ENCODE measurements around the gene ZNF276. TPM values are rescaled to one million over a fixed set of nuclear protein-coding genes. Genes with fewer than 3 reads are reported as not detected.

ZNF276 gene
- total RNA-seq, 1 donor from 2014 or later, result 33.2 TPM

- no peak overlapping the region for H3K27ac ChIP-seq
These were observed 12.0 kb downstream of the ZNF276 start for GRCh38 chr16:89733322-89733721.

GRCh38 chr16:89733792-89734191, 12.5 kb downstream of the ZNF276 start:
- intact Hi-C loops (cut with DNase I), result no loop called here
- Histone ChIP-seq H3K27me3 (ENCODE audit: low read depth) (no peaks in the 10 kb centered on the region), H3K27ac (no peak overlapping the region), H3K4me1 (no peaks in the 10 kb centered on the region), H3K9me3 (no peaks in the 10 kb centered on the region), H3K36me3 (peaks cover 96% of the 10 kb centered on the region), H3K4me3 (no peak overlapping the region)
- ATAC-seq (no peak), DNase-seq (no peak)
- no peak for TF ChIP-seq CTCF (IDR thresholded peaks at IDR 0.05)

More at GRCh38 chr16:89733322-89733721, 12.0 kb downstream of the ZNF276 start:
- peaks cover 95% of the 10 kb centered on the region for H3K36me3 ChIP-seq
- H3K27me3 ChIP-seq (ENCODE audit: low read depth), result no peaks in the 10 kb centered on the region
- no peaks in the 10 kb centered on the region for H3K4me1 ChIP-seq
- DNase-seq, result no peak
- H3K9me3 ChIP-seq, result no peaks in the 10 kb centered on the region
- no peak for TF ChIP-seq CTCF (IDR thresholded peaks at IDR 0.05)
- ATAC-seq, result no peak
- no peak overlapping the region for H3K4me3 ChIP-seq
- intact Hi-C loops (cut with DNase I), result no loop called here

GRCh38 chr16:89736554-89736953, 15.2 kb downstream of the ZNF276 start:
- Histone ChIP-seq H3K27ac (no peak overlapping the region), H3K9me3 (no peaks in the 10 kb centered on the region), H3K4me1 (no peaks in the 10 kb centered on the region), H3K27me3 (ENCODE audit: low read depth) (no peaks in the 10 kb centered on the region), H3K4me3 (no peak overlapping the region), H3K36me3 (peaks cover 94% of the 10 kb centered on the region)
- intact Hi-C loops (cut with DNase I), result no loop called here
- DNase-seq, result no peak
- no peak for ATAC-seq
- no peak for TF ChIP-seq CTCF (IDR thresholded peaks at IDR 0.05)

GRCh38 chr16:89737341-89738071, 16.2 kb downstream of the ZNF276 start:
- H3K27me3 ChIP-seq (ENCODE audit: low read depth), result no peaks in the 10 kb centered on the region

GRCh38 chr16:89738072-89738377, 16.7 kb downstream of the ZNF276 start:
- no peaks in the 10 kb centered on the region for H3K4me1 ChIP-seq
- intact Hi-C loops (cut with DNase I), result no loop called here
- no peak overlapping the region for H3K4me3 ChIP-seq
- H3K9me3 ChIP-seq, result no peaks in the 10 kb centered on the region
- no peak overlapping the region for H3K27ac ChIP-seq
- no peak for DNase-seq
- TF ChIP-seq CTCF (IDR thresholded peaks at IDR 0.05), result no peak
- H3K36me3 ChIP-seq, result peaks cover 84% of the 10 kb centered on the region
- H3K27me3 ChIP-seq (ENCODE audit: low read depth), result no peaks in the 10 kb centered on the region
- no peak for ATAC-seq

More at GRCh38 chr16:89737341-89738071, 16.2 kb downstream of the ZNF276 start:
- Histone ChIP-seq H3K36me3 (peaks cover 85% of the 10 kb centered on the region), H3K9me3 (no peaks in the 10 kb centered on the region), H3K27ac (no peak overlapping the region), H3K4me1 (no peaks in the 10 kb centered on the region), H3K4me3 (no peak overlapping the region)
- no peak for TF ChIP-seq CTCF (IDR thresholded peaks at IDR 0.05)
- no peak for ATAC-seq
- DNase-seq, result no peak
- intact Hi-C loops (cut with DNase I), result no loop called here
